Upper lobe of right lung (tissue), 1 donor: ENCODE measurements around the gene ACACB. TPM values are rescaled to one million over a fixed set of nuclear protein-coding genes. Genes with fewer than 3 reads are reported as not detected.

Experiments used
- ATAC-seq: fragments of 200-7000 bp; cut with Tn5 transposase; one replicate; pipeline ENCODE4 v1.9.1; 2020; ENCODE audit warnings: mild to moderate bottlenecking, moderate library complexity
- DNase-seq: peaks from one replicate; pipeline ENCODE4 v3.0.0-alpha.2; 2020
- H3K27ac ChIP-seq: fragments of 200-600 bp; one replicate; pipeline ENCODE4 v1.8.0; 2022
- H3K27me3 ChIP-seq: fragments of 200-600 bp; one replicate; pipeline ENCODE4 v1.8.0; 2022; ENCODE audit warnings: mild to moderate bottlenecking
- H3K36me3 ChIP-seq: fragments of 200-600 bp; one replicate; pipeline ENCODE4 v1.8.0; 2022
- H3K4me1 ChIP-seq: fragments of 200-600 bp; one replicate; pipeline ENCODE4 v1.8.0; 2022
- H3K4me3 ChIP-seq: fragments of 200-600 bp; one replicate; pipeline ENCODE4 v1.8.0; 2022; ENCODE audit warnings: mild to moderate bottlenecking
- H3K9me3 ChIP-seq: fragments of 200-600 bp; one replicate; pipeline ENCODE4 v1.8.0; 2022
- CTCF ChIP-seq: fragments of 200-600 bp; IDR thresholded peaks from one replicate; pipeline ENCODE4 v1.8.0; 2022; ENCODE audit warnings: antibody characterized with exemption
- intact Hi-C: fragments of 100-400 bp; cut with DNase I; formaldehyde crosslinking; loops from one replicate; pipeline ENCODE4 v1.11.0; 2022
- total RNA-seq: library from RNA; stranded (reverse); fragmentation: NEBNext Ultra II Directional; extraction: Animal tissue kit (Norgen Biotek cat#: 25700); gene quantifications from one replicate; pipeline ENCODE4 v1.2.1, GENCODE V29; 2021
- donor health status: DM: no; HTN: yes; CAD: no; lungs with severe emphysema.

ACACB gene
- total RNA-seq, 1 donor from 2014 or later, result 35.2 TPM

- DNase-seq (no peak), ATAC-seq (no peak)
- Histone ChIP-seq H3K36me3 (peaks cover 72% of the 10 kb centered on the region), H3K4me3 (no peak overlapping the region), H3K4me1 (no peaks in the 10 kb centered on the region), H3K27me3 (no peaks in the 10 kb centered on the region), H3K27ac (no peak overlapping the region), H3K9me3 (no peaks in the 10 kb centered on the region)
- intact Hi-C loops, result no loop called here
- no peak for TF ChIP-seq CTCF
Observed at GRCh38 chr12:109178532-109178931, 62.1 kb downstream of the ACACB start.

- no peak for TF ChIP-seq CTCF
- intact Hi-C loops, result no loop called here
- Histone ChIP-seq H3K9me3 (no peaks in the 10 kb centered on the region), H3K4me1 (no peaks in the 10 kb centered on the region), H3K27me3 (no peaks in the 10 kb centered on the region), H3K4me3 (no peak overlapping the region), H3K36me3 (peaks cover 71% of the 10 kb centered on the region), H3K27ac (no peak overlapping the region)
- ATAC-seq (no peak), DNase-seq (no peak)
Observed at GRCh38 chr12:109179927-109180326, 63.5 kb downstream of the ACACB start.

- no peak for ATAC-seq
- Histone ChIP-seq H3K27me3 (no peaks in the 10 kb centered on the region), H3K4me3 (no peak overlapping the region), H3K4me1 (no peaks in the 10 kb centered on the region), H3K27ac (no peak overlapping the region), H3K9me3 (no peaks in the 10 kb centered on the region), H3K36me3 (peaks cover 76% of the 10 kb centered on the region)
- intact Hi-C loops, result no loop called here
- no peak for DNase-seq
- no peak for TF ChIP-seq CTCF
Observed at GRCh38 chr12:109182041-109182839, 65.9 kb downstream of the ACACB start.

GRCh38 chr12:109185441-109185840 is 69.1 kb downstream of the ACACB start:
- H3K27ac ChIP-seq, result no peak overlapping the region
- H3K27me3 ChIP-seq, result no peaks in the 10 kb centered on the region
- peaks cover 69% of the 10 kb centered on the region for H3K36me3 ChIP-seq
- H3K9me3 ChIP-seq, result no peaks in the 10 kb centered on the region
- ATAC-seq (no peak), DNase-seq (no peak)
- no peak overlapping the region for H3K4me3 ChIP-seq
- no peak for TF ChIP-seq CTCF
- intact Hi-C loops, result no loop called here
- H3K4me1 ChIP-seq, result no peaks in the 10 kb centered on the region

GRCh38 chr12:109186993-109187653 is 70.7 kb downstream of the ACACB start:
- no peaks in the 10 kb centered on the region for H3K27me3 ChIP-seq
- no peaks in the 10 kb centered on the region for H3K4me1 ChIP-seq
- no peak overlapping the region for H3K4me3 ChIP-seq
- intact Hi-C loops, result no loop called here
- H3K9me3 ChIP-seq, result no peaks in the 10 kb centered on the region
- TF ChIP-seq CTCF, result no peak
- peaks cover 75% of the 10 kb centered on the region for H3K36me3 ChIP-seq
- no peak for DNase-seq
- no peak for ATAC-seq
- no peak overlapping the region for H3K27ac ChIP-seq
